GM18867 (cell line): Measurements from ENCODE around the gene PRSS16.
"Not testable (repeated sequence)": the region's sequence is repeated elsewhere in the genome, so short reads cannot be mapped to it uniquely, and the experiment has no call there.

Experiments used
- ATAC-seq: cut with Tn5 transposase; IDR thresholded peaks from one replicate; pipeline ENCODE4 v1.9.1; 2021; ENCODE audit warnings: mild to moderate bottlenecking, moderate library complexity; ENCODE audit not compliant: unreplicated experiment

PRSS16 gene

GRCh38 chr6:27242589-27243265, 4.8 kb upstream of the PRSS16 start:
- ATAC-seq = no peak

DNA sequence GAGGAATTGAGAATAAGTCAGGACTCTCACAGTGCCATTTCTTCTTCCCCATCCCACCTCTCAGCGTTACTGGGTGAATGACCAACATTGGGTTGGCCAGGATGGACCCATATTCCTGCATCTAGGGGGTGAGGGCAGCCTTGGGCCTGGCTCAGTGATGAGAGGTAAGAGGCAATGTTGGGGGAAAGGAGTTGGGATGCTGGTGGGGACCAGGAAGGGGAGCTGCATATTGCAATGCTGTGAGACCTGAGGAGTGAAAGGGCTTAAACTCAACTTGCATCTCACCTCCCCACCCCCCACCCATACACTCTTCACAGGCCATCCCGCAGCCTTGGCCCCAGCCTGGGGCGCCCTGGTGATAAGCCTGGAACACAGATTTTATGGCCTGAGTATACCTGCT, 1.3 kb downstream of the PRSS16 start:
- no peak for ATAC-seq

DNA sequence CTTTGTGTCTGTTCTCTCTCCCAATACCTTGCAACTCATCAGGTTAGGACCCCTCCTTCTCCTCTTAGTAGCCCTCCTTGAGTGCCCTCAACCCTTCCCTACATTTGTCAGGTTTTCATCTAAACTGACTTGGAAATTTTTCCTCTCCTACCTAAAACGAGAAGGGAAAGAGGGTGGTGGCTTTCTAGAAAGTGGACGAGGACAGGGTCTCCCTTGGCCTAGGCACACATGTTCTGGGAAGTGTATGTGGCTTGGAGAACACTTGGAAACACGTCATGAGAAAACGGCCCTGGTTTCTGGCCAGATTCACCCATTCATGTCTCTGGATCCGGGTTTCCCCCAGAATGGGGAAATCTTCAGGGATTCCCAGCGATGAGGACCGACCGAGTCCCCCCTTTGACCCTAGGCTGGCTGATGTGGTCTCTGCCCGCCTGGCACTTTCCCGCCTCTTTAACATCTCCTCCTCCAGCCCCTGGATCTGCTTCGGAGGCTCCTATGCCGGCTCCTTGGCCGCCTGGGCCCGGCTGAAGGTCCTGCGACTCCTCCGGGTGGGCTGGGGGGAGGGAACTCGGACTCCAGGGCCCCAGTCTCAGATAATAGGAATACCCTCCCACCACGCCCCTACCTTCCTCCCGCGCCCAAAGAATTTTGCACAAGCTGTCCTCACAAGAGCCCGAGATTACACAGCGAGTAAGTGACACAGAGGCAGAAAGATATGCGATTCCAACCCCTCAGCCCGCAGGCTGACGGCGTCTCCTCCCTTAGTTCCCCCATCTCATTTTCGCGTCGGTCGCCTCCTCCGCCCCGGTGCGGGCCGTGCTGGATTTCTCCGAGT, 3.0 kb downstream of the PRSS16 start:
- ATAC-seq = no peak

GRCh38 chr6:27251112-27251605, 3.7 kb downstream of the PRSS16 start:
- ATAC-seq = peak; percentile 79

DNA sequence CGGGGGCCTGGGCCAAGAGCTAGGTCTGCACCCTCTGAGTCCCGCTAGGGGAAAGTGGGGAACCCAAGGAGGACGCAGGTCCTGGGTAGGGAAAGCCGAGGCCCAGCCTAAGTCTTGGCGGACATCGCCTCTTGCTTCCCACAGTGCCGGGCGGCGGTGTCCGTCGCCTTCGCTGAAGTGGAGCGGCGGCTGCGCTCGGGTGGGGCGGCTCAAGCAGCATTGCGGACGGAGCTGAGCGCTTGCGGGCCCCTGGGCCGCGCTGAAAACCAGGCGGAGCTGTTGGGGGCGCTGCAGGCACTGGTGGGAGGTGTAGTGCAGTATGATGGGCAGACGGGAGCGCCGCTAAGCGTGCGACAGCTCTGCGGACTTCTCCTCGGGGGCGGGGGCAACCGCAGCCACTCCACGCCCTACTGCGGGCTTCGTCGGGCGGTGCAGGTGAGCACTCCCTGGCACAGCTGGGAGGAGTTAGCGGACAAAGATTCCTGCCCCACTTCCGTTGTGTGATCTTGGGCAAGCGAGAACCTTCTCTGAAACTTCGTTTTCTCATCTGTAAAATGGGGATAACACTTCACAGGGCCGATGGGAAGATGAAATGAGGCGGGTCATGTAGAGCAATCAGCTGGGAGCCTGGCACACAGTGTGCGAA, 4.2 kb downstream of the PRSS16 start:
- peak; percentile 90 for ATAC-seq

DNA sequence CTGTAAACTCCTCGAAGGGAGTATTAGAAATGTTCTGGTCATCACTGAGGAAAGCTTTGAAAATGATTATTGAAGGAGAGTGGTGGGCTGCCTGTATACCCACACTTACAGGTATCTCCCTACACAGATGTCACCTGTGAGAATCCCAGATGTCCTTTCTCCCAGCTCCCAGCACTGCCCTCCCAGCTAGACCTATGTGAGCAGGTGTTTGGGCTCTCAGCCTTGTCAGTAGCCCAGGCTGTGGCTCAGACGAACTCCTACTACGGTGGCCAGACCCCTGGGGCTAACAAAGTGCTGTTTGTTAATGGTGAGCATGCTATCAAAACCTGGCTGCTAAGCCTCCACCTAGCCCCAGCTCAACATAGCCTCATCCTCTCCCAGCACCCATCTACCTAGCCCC, 7.1 kb downstream of the PRSS16 start:
- no peak for ATAC-seq

- no peak for ATAC-seq
Measured at GRCh38 chr6:27255866-27256265, 8.4 kb downstream of the PRSS16 start.

GRCh38 chr6:27260369-27260768, 12.9 kb downstream of the PRSS16 start:
- ATAC-seq = no peak

DNA sequence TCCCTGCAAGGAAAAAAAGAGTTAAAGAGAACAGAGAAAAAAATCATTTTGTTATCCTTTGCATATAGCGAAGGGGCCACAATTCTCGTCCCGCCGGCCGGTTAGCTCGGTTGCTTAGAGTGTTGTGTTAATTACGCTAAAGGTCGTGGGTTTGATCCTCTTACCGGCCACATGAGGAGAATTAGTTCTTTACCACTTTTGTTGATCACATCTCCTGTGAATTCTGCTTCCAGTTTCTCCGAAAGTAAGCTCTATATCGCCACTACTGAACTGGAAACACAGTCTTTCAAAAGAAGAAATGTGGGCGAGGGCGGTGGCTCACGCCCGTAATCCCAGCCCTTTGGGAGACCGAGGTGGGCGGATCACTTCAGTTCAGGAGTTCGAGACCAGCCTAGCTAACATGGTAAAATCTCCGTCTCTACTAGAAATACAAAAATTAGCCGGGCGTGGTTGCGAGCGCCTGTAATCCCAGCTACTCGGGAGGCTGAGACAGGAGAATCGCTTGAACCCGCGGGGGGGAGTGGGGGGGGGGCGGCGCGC, 13.4 kb downstream of the PRSS16 start:
- no peak for ATAC-seq

DNA sequence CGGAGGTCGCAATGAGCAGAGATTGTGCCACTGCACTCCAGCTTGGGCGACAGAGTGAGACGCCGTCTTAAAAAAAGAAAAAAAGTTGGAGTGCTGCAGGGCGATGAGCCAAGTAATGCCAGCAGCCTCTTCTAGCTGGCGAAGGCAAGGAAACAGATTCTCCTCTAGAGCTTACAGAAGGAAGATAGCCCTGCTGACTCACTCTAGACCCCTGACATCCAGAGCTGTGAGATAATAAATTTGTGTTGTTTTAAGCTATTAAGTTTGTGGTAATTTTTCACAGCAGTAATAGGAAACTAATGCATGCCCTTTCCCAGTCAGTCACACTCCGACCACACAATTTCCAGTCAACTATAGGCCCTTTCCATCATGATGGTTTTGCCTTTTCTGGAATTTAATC, 16.4 kb downstream of the PRSS16 start:
- ATAC-seq = no peak

DNA sequence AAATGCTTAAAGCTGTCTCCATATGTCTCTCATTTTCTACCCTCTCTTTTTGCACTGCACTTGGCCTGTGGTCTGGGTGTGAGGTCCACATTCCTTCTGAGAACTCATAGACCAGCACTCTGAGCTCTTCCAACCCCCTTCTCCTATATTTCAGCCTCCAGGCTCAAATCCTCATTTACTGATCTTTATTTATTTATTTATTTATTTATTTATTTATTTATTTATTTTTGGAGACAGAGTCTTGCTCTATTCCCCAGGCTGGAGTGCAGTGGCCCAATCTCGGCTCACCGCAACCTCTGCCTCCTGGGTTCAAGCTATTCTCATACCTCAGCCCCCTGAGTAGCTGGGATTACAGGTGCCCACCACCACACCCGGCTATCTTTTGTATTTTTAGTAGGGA, 19.5 kb downstream of the PRSS16 start:
- not testable (repeated sequence) for ATAC-seq

GRCh38 chr6:27267857-27268434, 20.4 kb downstream of the PRSS16 start:
- ATAC-seq = no peak

GRCh38 chr6:27268803-27269202, 21.3 kb downstream of the PRSS16 start:
- ATAC-seq = no peak

DNA sequence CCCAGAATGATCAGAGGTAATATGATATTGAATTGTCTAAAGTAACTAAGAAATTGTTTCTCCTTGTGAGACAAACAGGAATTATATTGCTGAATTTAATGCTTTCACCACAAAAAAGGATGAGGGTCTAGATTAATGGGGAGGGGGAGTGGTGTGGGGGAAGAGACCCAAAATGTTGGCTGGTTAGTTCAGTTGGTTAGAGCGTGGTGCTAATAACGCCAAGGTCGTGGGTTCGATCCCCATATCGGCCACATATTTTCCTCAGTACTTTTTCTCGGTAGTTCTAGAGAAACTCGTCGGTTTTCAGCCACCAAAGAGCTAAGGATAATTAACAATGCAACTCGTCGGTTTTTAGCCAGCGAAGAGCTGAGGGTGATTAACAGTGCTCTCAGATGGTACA, 26.3 kb downstream of the PRSS16 start:
- no peak for ATAC-seq

GRCh38 chr6:27275025-27275956, 27.8 kb downstream of the PRSS16 start:
- no peak for ATAC-seq

GRCh38 chr6:27279513-27280063, 32.1 kb downstream of the PRSS16 start:
- ATAC-seq = no peak

DNA sequence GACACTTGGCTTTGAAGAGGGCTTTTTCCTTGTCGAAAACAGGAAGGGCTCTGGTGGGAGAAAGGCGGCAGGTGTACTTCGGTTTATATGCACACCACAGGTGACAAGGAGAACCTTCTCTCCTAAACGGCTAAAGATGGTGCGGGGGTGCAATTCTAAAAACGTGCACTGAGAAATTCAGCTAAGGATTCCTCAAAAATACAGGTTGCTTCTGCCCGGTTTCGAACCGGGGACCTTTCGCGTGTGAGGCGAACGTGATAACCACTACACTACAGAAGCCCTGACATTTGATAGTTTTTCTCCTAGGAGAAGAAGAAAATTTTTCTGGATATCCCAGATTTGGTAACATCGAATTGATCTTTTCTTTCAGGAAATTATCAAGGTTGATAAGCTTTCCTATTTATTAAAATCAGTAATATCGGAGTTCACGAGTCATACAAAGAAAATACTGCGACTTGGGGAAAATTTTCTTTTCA, 32.6 kb downstream of the PRSS16 start:
- no peak for ATAC-seq

- ATAC-seq = no peak
Measured at GRCh38 chr6:27280540-27281000, 33.1 kb downstream of the PRSS16 start.

GRCh38 chr6:27281105-27281539, 33.6 kb downstream of the PRSS16 start:
- ATAC-seq = no peak
